ENCODE data around the gene TOMM20.
"Not testable (repeated sequence)": the region's sequence is repeated elsewhere in the genome, so short reads cannot be mapped to it uniquely, and the experiment has no call there.

TOMM20 gene

DNA sequence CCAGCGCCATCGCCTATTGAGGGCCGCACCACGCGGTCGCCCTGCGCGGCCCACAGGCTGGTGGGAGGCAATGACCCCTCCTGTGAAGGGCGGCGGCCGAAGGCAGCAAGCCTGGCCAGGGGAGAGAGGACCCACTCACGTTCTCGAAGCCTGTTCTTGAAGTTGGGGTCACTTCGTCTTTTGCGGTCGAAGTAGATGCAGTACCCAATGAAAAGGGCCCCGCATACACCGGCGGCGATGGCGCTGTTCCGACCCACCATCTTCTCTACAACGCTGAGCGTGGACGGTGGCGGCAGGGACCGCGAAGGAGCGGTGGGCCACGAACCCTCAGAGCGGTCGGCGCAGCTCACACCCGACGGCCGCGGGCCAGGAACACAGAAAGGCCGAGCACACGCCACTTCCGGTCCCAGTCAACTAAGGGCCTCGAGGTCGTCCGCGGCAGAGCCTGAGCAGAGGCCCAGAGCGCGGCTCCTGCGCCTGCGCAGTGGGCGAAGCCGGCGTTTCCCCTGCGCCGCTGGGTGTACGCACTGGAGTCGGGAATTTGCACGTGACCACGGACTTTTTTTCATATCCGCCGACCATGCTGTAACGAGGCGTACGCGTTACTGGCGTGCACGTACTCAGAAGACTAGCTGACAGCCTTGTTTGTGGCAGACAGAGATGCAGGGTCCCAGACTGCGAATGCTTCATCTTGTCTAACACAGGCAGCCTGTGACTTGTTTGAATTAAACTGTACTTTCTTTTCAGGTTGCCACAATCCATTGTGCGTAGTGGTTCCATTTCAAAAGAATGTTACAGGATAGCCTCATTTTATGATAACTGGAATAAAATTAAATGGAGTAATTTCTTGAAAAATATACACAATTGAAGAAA lies at the start of gene TOMM20:
TSS of gene TOMM20 (minus strand) at position 382 of the 873 bp plus-strand sequence. CDS start at position 260, 122 bp downstream.
- DNase-seq = peak; percentile 94

DNA sequence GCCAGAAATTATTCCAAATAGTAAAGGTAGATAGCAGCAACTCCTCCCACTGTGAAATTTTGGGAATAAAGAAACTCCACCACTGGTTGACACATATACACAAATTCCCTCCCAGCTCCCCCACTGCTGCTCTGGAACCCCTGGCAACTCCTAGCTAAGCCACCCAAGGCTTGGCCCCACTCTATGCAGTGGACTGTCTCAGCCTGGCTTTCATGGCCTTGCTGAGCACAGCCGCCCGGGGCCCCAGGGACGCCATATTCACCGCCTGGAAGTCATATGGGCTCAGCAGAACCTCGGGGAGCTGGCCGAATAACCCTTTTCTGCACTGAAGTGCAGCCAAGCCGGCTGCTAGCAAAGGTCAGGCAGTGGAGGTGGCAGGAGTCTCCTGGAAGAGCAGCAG lies 47.8 kb upstream of the TOMM20 start:
- DNase-seq = no peak

GRCh38 chr1:235169986-235170385 lies 41.3 kb upstream of the TOMM20 start:
- no peak for DNase-seq

DNA sequence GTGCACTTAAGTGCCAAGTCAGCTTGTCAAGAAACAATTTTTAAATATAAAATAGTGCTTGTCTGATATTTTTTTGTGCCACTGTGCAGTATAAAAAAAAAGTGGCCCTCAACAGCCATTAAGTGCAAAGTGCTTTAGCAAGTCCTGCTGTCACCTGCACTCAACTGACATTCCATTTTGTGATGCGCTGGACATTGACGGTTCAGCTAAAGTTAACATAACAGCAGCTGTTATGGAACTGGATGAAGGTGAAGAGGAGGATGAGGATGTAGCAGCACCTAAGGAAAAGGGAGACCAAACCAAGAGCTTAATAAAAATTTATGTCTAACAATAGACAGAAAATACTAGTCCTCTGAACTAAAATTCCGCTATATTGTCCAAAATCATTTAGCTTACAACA lies 39.7 kb upstream of the TOMM20 start:
- no peak for DNase-seq

GRCh38 chr1:235161685-235162327 lies 33.2 kb upstream of the TOMM20 start:
- no peak for DNase-seq

GRCh38 chr1:235160957-235161684 lies 32.5 kb upstream of the TOMM20 start, which contains the start of gene RBM34:
Gene RBM34 (minus strand): TSS chr1:235161250. CDS start chr1:235161226, 24 bp downstream.
- peak; percentile 82 for DNase-seq

DNA sequence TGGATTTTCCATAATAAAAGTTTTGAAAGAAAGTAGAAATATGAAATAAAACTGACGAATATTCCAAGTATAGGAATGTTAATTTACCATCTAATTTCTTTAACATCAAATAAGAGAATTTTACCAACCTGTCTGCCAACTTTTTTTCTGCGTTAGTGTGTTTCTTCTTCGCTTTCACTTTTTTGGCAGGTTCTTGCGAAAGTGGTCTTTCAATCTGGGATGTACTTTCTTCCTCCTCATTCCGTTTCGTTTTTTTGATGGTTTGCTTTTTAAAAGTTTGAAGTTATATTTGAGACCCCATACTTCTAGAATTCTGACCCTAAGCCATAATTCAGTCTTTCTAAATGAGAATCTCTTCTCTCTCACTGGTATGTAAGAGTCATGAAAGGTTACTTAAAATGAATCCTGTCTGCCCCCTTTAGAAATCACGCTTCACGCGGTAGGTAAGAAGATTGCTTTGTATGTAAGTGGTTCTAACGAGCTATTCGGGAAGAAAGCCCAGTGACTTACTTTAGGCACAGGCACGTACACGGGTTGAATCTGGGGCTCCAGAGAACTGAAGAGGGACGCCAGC lies 31.8 kb upstream of the TOMM20 start:
- DNase-seq = no peak

DNA sequence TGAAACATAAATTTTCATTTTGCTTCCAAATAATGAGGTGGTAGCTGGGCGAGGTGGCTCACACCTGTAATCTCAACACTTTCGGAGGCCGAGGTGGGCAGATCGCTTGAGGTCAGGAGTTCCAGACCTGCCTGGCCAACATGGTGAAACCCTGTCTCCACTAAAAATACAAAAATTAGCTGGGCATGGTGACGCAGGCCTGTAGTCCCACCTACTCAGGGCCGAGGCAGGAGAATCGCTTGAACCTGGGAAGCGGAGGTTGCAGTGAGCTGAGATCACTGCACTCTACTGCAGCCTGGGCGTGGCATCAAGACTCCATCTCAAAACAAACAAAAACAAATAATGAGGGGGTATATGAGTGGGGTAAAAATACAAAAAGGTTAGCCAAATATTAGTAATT lies 31.3 kb upstream of the TOMM20 start:
- DNase-seq = not testable (repeated sequence)

GRCh38 chr1:235159284-235159683 lies 30.6 kb upstream of the TOMM20 start:
- not testable (repeated sequence) for DNase-seq

GRCh38 chr1:235158680-235159079 lies 30.0 kb upstream of the TOMM20 start:
- DNase-seq = no peak

GRCh38 chr1:235157150-235157549 lies 28.5 kb upstream of the TOMM20 start:
- no peak for DNase-seq

- no peak for DNase-seq
Observed at GRCh38 chr1:235156740-235157139, 28.1 kb upstream of the TOMM20 start.

GRCh38 chr1:235156265-235156664 lies 27.6 kb upstream of the TOMM20 start:
- no peak for DNase-seq

GRCh38 chr1:235152235-235152634 lies 23.6 kb upstream of the TOMM20 start:
- DNase-seq = no peak

DNA sequence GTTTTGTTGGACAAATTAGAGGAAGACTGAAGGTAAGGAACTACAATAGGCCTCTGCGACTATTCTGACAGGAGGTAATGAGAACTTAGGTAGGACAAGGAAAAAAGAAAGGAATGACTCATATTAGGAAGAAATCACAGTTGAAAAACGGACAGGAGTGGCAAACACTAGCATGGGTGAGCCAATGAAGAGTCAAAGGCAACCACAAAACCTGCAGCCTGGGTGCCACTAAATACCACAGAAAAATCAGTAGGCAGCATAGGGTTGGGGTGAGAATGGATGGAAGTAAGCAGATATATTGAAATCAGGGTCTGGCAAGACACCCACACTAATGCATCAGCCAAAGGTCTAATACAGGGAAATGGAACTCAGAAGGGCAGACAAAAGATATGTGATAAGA lies 22.4 kb upstream of the TOMM20 start:
- DNase-seq = no peak

- DNase-seq = no peak
Observed at GRCh38 chr1:235149824-235150223, 21.2 kb upstream of the TOMM20 start.

DNA sequence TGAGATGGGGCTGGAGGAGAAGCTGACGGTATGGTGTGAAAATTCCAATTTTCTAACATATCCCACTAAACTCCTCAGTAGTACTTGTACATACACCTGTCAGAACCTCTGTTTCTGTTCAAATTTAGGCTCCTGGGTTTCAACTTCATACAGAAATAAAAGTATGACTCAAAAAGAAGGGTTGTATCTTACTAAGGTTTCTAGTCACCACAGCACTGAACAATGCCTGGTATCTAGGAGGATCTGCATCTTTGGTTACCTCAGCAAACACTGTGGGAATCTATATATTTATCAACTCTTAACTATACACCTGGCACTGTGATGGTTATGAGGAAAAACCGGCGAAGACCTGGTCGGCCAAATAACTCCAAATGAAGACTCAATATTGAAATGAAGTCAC lies 18.6 kb upstream of the TOMM20 start:
- no peak for DNase-seq

DNA sequence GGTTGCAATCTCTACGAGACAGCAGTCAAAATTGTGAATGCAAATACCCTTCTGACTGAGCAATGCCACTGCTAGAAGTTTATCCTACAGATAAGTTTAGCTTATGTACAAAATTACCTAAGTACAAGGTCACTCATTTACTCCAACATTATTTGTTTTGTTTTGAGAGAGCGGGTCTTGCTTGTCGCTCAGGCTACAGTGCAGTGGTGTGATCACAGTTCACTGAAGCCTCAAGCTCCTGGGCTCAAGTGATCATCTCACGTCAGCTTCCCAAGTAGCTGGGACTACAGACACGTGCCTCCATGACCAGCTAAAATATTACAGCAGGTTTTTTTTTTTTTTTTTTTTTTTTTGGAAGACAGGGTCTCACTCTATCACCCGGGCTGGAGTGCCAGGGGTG lies 17.0 kb upstream of the TOMM20 start:
- no peak for DNase-seq

GRCh38 chr1:235142991-235143390 lies 14.4 kb upstream of the TOMM20 start:
- no peak for DNase-seq

DNA sequence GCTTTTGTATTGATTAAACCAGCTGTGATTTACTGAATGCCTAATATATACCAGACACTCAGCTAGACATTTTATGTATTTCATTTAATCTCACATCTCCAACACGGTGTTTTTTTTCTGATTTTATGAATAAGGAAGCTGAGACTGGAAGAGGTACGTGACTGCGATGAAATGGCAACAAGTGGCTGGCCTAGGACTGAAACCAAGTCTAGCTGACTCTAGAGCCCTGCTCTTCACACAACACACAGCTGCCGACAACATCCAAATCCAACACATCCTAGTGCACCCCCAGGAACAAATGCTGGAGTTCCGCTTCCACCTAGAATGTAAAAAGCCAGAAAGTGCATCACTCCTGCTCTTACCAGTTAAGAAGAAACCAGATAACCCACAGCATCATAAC lies 10.7 kb upstream of the TOMM20 start:
- DNase-seq = no peak

GRCh38 chr1:235138821-235139220 lies 10.2 kb upstream of the TOMM20 start:
- no peak for DNase-seq

DNA sequence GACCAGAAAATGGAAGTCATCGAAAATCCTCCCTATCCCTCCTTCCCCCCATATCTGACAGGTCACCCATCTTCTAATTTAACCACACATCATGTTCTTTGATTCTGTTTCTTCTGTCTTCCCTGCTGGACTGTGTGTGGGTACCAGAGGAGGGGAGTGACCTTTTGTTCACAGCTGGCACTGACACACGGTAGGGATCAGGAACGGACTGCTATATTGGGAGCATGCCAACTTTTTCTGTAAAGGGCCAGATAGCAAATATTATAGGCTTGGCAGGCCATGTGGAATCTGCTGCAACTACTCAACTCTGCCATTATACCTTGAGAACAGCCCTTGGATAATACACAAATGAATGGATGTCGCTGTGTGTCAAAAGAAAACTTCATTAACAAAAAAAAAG lies 7.5 kb upstream of the TOMM20 start:
- DNase-seq = no peak

DNA sequence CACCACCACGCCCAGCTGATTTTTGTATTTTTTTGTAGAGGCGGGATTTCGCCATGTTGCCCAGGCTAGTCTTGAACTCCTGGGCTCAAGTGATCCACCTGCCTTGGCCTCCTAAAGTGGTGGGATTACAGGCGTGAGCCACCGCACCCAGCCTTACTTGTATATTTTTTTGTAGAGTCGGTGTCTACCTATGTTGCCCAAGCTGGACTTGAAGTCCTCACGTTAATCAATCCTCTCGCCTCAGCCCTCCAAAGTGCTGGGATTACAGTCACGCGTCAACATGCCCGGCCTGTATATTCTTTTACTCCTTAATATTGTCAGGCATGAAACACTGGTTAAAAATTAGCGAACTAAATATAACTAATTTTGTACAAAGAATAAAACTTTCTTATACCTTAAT lies 5.5 kb upstream of the TOMM20 start:
- DNase-seq = no peak

Data from SHP77 treated with DMSO at 0.1 percent for 48 hours (cell line).